MG63 (cell line): Measurements from ENCODE around the gene UPF1. TPM values are rescaled to one million over a fixed set of nuclear protein-coding genes. Genes with fewer than 3 reads are reported as not detected.

Source experiments
- DNase-seq: peaks from one replicate; pipeline ENCODE4 v3.0.0-alpha.2; 2020
- H3K27me3 ChIP-seq: fragments of 250-450 bp; sonication (Bioruptor Pico); 2 replicates; pipeline ENCODE4 v1.5.1; 2020; ENCODE audit warnings: mild to moderate bottlenecking, moderate library complexity
- H3K36me3 ChIP-seq: fragments of 250-450 bp; sonication (Bioruptor Pico); 2 replicates; pipeline ENCODE4 v1.5.1; 2020; ENCODE audit warnings: mild to moderate bottlenecking, moderate library complexity
- H3K4me3 ChIP-seq: fragments of 250-450 bp; sonication (Bioruptor Pico); 2 replicates; pipeline ENCODE4 v1.5.1; 2020; ENCODE audit warnings: mild to moderate bottlenecking, moderate library complexity
- H3K9me3 ChIP-seq: fragments of 250-450 bp; sonication (Bioruptor Pico); 2 replicates; pipeline ENCODE4 v1.5.1; 2020; ENCODE audit warnings: mild to moderate bottlenecking, moderate library complexity
- total RNA-seq: library from RNA; depleted of rRNA; stranded (reverse); fragments of >200 nt; shearing (Covaris generic); gene quantifications from 2 replicates; pipeline ENCODE4 v1.2.3, GENCODE V29; 2014; ENCODE audit warnings: low replicate concordance

Gene UPF1
- total RNA-seq, 1 experiment from 2014 or later: 80.2 TPM

DNA sequence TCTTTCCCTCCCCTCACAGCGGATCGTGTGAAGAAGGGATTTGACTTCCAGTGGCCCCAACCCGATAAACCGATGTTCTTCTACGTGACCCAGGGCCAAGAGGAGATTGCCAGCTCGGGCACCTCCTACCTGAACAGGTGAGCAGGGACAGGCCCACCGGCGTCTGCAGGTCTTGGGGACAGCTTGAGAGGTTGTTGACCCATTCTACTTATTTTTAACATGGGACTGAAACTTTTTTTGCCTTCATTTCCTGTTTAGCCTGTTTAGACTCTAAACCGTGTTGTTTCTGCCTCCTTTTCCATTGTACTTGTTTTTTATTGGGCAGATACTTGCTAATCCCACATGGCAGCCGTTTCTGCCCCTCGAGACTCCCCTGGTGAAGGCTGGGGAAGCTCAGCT is 28.5 kb downstream of the UPF1 start:
- H3K9me3 ChIP-seq: no peaks in the 10 kb centered on the region
- DNase-seq: no peak
- no peaks in the 10 kb centered on the region for H3K27me3 ChIP-seq
- H3K36me3 ChIP-seq: peaks cover 91% of the 10 kb centered on the region
- no peak overlapping the region for H3K4me3 ChIP-seq

DNA sequence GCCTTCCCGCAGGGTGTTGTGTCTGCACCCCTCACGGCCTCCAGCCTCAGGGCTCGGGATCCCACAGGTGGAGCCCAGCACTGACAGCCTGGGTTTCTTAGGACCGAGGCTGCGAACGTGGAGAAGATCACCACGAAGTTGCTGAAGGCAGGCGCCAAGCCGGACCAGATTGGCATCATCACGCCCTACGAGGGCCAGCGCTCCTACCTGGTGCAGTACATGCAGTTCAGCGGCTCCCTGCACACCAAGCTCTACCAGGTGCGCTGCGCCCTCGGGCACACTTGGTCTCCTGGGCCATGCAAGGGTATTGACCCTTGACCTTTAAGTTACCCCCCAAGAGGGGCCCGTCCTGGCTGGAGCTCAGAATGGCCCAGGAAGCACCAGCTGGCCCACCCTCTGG is 29.0 kb downstream of the UPF1 start:
- Histone ChIP-seq H3K4me3 (no peak overlapping the region), H3K36me3 (peaks cover 91% of the 10 kb centered on the region), H3K27me3 (no peaks in the 10 kb centered on the region), H3K9me3 (no peaks in the 10 kb centered on the region)
- DNase-seq: no peak

DNA sequence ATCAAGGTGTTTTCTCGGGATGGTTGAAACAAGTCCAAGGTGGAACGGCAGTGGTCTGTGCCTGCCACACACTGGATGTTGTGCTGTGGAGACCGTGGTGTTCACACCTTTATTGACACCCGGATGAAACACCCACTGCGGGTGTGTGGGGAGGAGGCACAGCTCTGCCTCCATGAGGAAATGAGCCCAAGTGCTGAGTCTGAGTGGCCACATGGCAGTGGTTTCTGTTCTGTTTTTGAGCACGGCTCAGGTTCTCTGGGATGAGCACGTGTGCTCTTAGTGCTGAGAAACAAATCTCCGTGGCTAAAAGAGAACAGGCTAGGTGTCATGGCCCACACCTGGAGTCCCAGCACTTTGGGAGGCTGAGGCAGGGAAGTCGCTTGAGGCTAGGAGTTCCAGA is 29.5 kb downstream of the UPF1 start:
- H3K4me3 ChIP-seq: no peak overlapping the region
- no peaks in the 10 kb centered on the region for H3K9me3 ChIP-seq
- H3K27me3 ChIP-seq: no peaks in the 10 kb centered on the region
- H3K36me3 ChIP-seq: peaks cover 90% of the 10 kb centered on the region
- DNase-seq: no peak

DNA sequence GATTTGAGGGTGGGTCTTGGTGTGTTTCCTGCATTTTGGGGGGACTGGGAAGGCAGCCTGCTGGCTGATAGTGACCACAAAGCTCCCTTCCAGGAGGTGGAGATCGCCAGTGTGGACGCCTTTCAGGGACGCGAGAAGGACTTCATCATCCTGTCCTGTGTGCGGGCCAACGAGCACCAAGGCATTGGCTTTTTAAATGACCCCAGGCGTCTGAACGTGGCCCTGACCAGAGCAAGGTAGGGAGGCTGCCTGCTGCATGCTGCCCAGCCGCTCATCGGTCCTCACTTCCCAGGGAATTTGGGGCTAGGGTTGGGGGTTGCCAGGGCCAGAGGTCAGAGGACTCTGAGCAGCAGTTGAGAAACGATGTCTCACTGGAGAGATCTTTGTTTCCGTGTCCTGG is 30.2 kb downstream of the UPF1 start:
- DNase-seq: no peak
- no peaks in the 10 kb centered on the region for H3K27me3 ChIP-seq
- no peaks in the 10 kb centered on the region for H3K9me3 ChIP-seq
- peaks cover 89% of the 10 kb centered on the region for H3K36me3 ChIP-seq
- H3K4me3 ChIP-seq: no peak overlapping the region

DNA sequence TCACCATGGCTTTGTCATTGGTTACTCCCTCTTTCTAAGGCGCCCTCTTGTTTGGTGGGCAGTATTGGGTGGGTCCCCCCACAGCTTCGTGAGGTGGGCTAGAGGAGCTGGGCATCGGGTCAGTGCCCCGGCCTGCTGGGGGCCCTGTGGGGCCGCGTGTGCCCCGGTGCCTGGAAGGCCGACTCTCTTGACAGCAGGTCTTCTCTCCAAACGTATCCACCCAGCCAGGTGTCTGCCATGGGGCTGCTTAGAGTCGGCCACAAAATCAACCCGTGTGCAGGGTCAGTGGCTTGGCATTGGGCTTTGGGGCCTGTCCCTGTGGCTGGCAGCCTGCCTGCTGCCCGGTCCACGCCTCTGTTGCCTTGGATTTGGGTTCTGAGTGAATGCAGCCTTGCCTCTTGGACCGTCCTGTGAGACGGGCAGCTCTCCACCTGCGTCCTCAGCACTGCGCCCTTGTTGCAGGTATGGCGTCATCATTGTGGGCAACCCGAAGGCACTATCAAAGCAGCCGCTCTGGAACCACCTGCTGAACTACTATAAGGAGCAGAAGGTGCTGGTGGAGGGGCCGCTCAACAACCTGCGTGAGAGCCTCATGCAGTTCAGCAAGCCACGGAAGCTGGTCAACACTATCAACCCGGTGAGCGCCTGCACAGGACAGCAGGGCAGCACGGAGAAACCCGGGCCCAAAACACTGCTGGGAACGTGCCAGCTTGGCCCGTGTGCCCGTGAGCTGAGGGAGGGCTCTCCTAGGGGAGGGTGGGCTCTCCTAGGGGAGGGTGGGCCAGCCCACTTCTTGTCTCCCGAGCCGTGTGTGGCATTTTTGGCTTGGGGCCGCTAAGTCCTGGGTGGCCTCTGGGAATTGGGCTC is 31.4 kb downstream of the UPF1 start:
- no peaks in the 10 kb centered on the region for H3K27me3 ChIP-seq
- no peak for DNase-seq
- H3K9me3 ChIP-seq: no peaks in the 10 kb centered on the region
- peaks cover 89% of the 10 kb centered on the region for H3K36me3 ChIP-seq
- no peak overlapping the region for H3K4me3 ChIP-seq

DNA sequence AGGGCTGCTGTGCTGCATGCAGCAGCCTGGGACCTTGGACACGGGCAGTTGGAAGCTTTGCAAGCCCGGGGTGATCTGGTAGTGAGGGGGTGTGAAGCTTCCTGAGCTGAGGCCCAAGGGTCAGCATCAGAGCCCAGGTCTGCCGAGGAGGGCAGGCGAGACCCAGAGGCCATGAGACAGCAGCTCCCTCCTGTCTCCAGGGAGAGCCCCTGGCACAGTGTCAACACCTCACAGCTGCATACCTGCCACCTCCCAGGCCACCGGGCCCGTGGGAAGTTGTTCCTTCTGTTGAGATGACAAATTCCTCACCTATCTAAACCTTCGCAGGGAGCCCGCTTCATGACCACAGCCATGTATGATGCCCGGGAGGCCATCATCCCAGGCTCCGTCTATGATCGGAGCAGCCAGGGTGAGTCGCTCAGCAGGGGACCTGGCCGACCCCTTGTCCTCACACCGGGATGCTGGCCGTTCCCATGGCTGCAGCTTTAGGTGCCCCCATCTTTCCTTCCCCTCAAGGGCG is 32.1 kb downstream of the UPF1 start:
- H3K9me3 ChIP-seq: no peaks in the 10 kb centered on the region
- peaks cover 84% of the 10 kb centered on the region for H3K36me3 ChIP-seq
- no peak overlapping the region for H3K4me3 ChIP-seq
- no peaks in the 10 kb centered on the region for H3K27me3 ChIP-seq
- no peak for DNase-seq

DNA sequence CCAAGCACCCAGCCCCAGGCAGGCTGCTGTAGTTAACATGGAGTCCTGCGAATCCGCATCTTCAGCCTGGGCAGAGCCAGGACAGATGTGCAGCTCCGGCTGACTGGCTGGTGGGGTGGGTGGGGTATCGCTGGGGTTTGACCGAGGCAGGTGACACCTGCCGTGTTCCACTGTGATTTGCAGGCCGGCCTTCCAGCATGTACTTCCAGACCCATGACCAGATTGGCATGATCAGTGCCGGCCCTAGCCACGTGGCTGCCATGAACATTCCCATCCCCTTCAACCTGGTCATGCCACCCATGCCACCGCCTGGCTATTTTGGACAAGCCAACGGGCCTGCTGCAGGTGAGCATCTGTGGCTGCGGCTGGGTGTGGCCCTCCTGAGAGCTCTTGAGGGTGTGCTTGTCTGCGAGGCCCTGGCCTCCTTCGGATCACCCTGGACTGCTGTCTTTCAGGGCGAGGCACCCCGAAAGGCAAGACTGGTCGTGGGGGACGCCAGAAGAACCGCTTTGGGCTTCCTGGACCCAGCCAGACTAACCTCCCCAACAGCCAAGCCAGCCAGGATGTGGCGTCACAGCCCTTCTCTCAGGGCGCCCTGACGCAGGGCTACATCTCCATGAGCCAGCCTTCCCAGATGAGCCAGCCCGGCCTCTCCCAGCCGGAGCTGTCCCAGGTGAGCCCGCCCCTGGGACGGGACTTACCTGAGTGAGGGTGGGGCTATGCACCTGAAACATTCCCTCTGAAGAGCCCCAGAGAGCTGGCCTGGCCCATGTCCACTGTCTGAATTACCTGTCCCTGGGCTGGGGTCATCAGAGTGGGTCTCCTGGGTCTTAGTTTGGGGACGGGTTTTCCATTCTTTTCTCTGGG is 33.6 kb downstream of the UPF1 start:
- Histone ChIP-seq H3K4me3 (no peak overlapping the region), H3K9me3 (no peaks in the 10 kb centered on the region), H3K36me3 (peaks cover 74% of the 10 kb centered on the region), H3K27me3 (no peaks in the 10 kb centered on the region)
- DNase-seq: no peak

DNA sequence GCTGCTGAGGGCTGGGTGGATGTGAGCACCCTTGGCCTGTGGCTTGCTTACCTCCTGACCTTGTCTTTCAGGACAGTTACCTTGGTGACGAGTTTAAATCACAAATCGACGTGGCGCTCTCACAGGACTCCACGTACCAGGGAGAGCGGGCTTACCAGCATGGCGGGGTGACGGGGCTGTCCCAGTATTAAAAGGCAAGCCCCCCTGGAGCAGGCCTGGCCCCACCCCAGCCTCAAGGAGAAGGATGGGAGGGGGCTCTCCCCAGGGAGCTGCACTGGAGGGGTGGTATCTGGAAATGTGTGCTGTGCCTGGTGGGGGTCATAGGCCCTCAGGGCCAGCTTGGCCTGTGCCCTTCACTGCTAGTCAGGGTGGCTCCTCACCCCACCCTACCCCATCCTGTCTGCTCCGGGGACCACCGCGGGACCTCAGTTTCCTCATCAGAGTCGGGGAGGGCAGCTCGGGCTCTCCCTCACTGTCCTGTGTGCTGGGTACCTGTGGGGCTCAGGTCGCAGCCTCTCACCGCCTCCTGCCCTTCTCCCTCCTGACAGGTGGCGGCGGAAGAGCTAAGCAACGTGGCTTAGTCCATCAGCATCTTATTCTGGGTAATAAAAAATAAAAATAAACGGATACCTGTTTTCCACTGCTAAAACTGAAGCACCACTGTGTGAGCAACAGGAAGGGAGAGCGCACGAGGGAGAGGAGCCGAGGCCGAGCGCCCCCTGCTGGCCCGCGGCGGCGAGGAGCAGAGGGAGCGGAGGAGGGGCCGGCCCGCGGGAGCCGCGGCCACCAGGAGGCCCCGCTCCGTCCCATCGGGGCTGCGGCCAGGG is 34.4 kb downstream of the UPF1 start:
- Histone ChIP-seq H3K36me3 (peaks cover 65% of the 10 kb centered on the region), H3K4me3 (peak overlapping the region; percentile 16; the same call in 1 of the 2 replicates), H3K27me3 (no peaks in the 10 kb centered on the region), H3K9me3 (no peaks in the 10 kb centered on the region)
- peak; percentile 69 for DNase-seq

DNA sequence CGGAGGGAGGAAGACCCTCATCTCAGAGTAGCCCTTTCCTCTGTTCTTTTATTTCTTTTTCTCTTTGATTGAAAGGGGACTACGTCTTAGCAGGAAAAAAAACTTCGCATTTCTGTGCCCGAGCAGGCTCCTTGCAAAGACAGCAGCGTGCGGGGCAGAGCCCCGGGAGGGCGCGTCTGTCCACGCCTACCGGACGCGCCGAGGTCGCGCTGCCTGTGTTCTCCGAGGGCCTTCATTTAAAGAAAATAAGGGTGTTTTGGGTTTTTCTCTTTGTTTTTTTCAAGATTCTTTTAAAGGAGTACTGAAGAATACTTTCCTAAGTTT is 35.0 kb downstream of the UPF1 start:
- peaks cover 64% of the 10 kb centered on the region for H3K36me3 ChIP-seq
- peak overlapping the region; percentile 16 for H3K4me3 ChIP-seq
- no peak for DNase-seq
- no peaks in the 10 kb centered on the region for H3K9me3 ChIP-seq
- no peaks in the 10 kb centered on the region for H3K27me3 ChIP-seq

DNA sequence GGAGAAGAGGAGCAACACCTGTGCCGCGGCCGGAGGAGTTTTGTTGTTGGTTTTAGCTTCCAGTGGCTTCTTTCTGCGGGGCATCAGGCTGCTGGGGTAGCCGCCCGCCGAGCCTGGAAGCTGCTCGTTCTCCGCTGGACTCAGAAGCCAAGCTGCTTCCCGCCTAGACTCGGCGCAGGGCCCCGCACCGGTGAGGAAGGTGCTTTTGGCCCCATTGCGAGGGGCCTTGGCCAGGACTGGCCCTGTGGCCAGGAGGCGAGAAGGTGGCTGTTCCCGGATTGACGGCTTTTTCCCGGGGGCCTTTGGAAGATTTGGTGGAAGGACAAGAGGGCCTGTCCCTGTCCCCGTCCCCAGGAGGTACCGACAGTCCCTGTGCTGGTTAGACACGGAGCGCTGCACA is 35.4 kb downstream of the UPF1 start:
- Histone ChIP-seq H3K27me3 (no peaks in the 10 kb centered on the region), H3K9me3 (no peaks in the 10 kb centered on the region), H3K4me3 (no peak overlapping the region), H3K36me3 (peaks cover 63% of the 10 kb centered on the region)
- DNase-seq: no peak

DNA sequence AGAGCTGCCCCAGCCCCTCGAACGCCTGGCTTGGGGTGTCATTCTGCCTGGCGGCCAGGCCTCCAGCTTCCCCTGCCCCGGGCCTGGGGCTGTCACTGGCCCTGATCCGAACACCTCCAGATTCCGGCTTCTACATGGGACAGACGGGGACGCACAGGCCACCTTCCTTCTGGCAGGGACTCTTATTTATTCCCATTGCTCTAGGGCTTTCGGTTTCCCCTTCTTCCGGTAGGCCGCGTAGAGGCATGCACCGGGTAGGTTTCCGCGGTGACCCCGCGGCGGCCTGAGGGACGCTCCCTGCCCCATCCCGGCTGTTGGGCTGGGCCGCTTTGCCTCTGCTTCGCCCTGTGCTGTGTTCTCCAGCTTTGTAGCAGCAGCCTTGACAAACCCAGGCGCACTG is 36.0 kb downstream of the UPF1 start:
- no peaks in the 10 kb centered on the region for H3K9me3 ChIP-seq
- no peaks in the 10 kb centered on the region for H3K27me3 ChIP-seq
- no peak for DNase-seq
- no peak overlapping the region for H3K4me3 ChIP-seq
- peaks cover 59% of the 10 kb centered on the region for H3K36me3 ChIP-seq

DNA sequence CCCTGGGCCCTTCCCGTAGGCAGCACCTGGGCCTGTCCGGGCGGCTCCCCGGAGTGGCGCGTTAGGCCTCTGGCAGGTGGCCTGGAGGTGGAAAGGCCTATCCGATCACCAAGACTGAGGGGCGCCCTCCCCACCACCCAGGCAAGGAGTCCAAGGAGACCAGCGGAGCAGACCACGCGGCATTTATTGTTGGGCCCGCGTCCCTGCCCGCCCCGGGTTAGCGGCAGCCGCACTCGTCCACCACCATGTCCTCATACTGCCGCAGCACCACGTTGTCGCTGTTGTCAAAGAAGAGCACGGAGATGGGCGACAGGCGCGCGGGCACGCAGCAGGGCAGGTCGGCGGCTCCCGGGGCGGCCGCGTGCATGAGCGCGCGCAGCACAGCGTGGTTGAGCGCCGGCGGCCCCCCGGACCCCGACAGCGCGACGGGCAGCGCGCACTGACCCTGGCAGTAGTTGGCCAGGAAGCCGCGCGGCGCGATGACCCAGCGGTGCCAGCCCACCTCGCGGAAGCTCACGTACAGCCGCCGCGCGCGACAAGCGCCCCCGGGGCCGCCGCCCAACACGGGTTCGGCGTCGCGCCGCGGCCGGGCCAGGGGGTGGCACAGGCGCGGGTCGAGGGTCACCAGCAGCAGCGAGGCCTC is 36.7 kb downstream of the UPF1 start:
- no peak for DNase-seq
- H3K4me3 ChIP-seq: no peak overlapping the region
- no peaks in the 10 kb centered on the region for H3K9me3 ChIP-seq
- H3K27me3 ChIP-seq: no peaks in the 10 kb centered on the region
- peaks cover 61% of the 10 kb centered on the region for H3K36me3 ChIP-seq

DNA sequence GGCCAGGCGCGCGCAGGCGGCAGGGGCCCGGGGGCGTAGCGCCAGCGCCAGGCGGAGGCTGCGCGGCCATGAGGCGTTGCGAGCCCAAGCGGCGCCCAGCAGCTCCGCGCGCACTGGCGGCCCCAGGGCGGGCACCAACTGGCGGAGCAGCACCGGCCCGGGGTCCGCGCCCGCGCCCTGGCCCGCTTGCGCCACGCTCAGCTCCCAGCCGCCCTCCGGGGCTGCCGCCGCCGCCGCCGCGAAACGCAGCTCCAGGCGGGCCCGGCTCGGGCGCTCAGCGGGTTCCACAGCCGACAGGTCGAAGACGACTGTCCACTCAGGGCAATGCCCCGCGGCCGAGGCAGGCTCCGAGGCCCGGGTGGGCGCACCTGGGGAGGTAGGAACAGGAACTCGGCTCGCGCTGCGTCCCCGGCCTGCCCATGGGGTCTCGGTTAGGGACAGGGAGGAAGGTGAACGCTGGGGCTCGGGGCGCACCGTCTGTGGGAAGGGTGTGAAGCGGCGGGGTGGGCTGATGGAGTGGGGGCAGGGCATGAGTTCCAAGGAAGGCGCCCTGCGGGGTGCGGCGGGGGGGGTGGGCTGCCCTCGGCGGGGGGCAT is 37.4 kb downstream of the UPF1 start:
- Histone ChIP-seq H3K27me3 (no peaks in the 10 kb centered on the region), H3K9me3 (no peaks in the 10 kb centered on the region), H3K4me3 (no peak overlapping the region), H3K36me3 (peaks cover 58% of the 10 kb centered on the region)
- no peak for DNase-seq

DNA sequence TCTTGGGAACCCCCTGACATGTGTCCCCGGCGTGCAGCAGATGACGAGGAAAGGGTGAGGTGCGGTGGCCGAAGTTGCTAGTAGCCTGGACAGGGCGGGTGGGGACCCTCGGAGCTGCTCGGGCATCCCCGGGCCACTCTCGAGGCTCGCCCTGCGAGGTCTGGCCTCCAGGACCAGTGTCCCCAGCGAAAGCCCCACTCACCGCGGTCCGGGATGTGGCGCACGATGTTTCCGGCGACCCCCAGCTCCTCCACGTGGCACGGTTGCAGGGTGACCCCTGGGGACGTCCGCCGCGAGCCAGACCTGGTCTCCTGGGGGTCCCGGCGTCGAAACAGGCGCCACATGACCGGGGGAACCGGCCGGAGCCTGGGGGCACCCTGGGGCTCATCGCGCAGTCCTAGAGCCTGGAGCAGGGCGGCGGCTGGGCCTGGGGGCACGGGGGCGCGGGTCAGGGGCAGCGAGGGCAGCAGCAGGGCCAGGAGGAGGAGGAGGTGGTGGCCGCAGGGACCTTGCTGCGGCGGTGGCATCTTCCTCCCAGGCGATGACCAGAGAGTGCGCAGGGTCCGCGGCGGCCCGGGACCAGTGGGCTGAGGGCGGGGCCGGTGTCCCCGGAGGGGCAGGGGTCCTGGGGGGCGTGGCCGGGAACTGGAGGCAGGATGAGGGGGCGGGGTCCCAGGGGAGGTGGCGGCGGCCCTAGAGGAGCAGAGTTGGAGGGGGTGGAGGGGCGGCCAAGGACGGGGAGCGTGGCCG is 38.2 kb downstream of the UPF1 start:
- no peak overlapping the region for H3K4me3 ChIP-seq
- no peak for DNase-seq
- no peaks in the 10 kb centered on the region for H3K9me3 ChIP-seq
- peaks cover 62% of the 10 kb centered on the region for H3K36me3 ChIP-seq
- H3K27me3 ChIP-seq: no peaks in the 10 kb centered on the region

DNA sequence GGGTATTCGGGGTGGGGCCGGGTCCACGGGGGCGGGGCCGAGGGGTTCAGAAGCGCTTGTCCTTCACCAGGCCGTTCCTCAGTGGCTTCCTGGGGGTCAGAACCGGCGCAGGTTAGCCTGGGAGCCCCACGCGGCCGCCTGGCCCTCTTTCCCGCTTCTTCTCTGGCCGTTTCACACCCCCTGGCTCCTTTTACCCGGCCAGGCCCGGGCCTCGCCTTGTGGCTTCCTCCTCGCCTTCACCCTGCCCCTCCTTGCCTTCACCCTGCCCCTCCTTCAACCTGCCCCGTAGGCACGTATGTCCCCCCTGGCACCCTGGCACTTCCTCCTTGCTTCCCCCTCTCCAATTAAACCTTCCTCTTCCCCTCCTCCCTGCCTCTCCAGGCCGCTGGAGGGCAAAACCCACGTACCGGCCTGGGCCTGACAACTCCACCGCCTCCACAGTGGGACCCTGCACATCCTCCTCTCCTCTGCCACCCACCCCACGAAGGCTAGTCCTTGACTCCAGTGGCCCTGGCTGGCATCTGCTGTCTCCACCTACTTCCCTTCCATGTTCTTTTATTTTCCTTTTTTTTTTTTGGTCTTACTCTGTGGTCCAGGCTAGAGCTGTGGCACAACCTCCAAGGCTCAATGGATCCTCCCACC is 38.9 kb downstream of the UPF1 start:
- H3K9me3 ChIP-seq: no peaks in the 10 kb centered on the region
- no peak overlapping the region for H3K4me3 ChIP-seq
- no peak for DNase-seq
- peaks cover 59% of the 10 kb centered on the region for H3K36me3 ChIP-seq
- H3K27me3 ChIP-seq: no peaks in the 10 kb centered on the region
